Right lobe of liver (tissue), 6 donors: ENCODE measurements around the gene ATP2B3. TPM values are rescaled to one million over a fixed set of nuclear protein-coding genes. Genes with fewer than 3 reads are reported as not detected.

Experiments
- ATAC-seq, 4 donors: fragments of 200-7000 bp; cut with Tn5 transposase; one replicate each; pipeline ENCODE4 v1.9.1; 2020; ENCODE audit warnings: mild to moderate bottlenecking in 4 of 4, moderate library complexity in 4 of 4
- DNase-seq, 3 donors: peaks; one replicate each; pipeline ENCODE4 v3.0.0-alpha.2; 2020
- H3K27ac ChIP-seq, 3 donors: fragments of 200-600 bp; one replicate each; pipeline ENCODE4 v1.8.0; 2022
- H3K27me3 ChIP-seq, 2 donors: fragments of 200-600 bp; one replicate each; pipeline ENCODE4 v1.8.0; 2022
- H3K36me3 ChIP-seq, 4 donors: fragments of 200-600 bp; sonication (generic) in 1 of 4; one replicate each; pipeline versions ENCODE4 v1.5.1 to v1.8.0; 2017 to 2022; ENCODE audit warnings: control low read depth in 1 of 4
- H3K4me1 ChIP-seq, 4 donors: fragments of 200-600 bp; sonication (generic) in 1 of 4; one replicate each; pipeline versions ENCODE4 v1.5.1 to v1.8.0; 2017 to 2022; ENCODE audit warnings: control low read depth in 1 of 4
- H3K4me3 ChIP-seq, 3 donors: fragments of 200-600 bp; one replicate each; pipeline ENCODE4 v1.8.0; 2022
- H3K9me3 ChIP-seq, 4 donors: fragments of 200-600 bp; sonication (generic) in 1 of 4; one replicate each; pipeline versions ENCODE4 v1.5.1 to v1.8.0; 2017 to 2022; ENCODE audit warnings: control low read depth in 1 of 4
- POLR2A ChIP-seq: fragments of 450-650 bp; IDR thresholded peaks from one replicate; pipeline ENCODE4 v1.6.1; 2017; ENCODE audit warnings: antibody characterized with exemption, mild to moderate bottlenecking
- WGBS: methylation state at CpG from one replicate; pipeline ENCODE4 v1.1.6; 2018; ENCODE audit warnings: low coverage, low lambda C conversion rate; ENCODE audit not compliant: insufficient coverage; ENCODE audit errors: missing lambda C conversion rate; 5-methylcytosine and 5-hydroxymethylcytosine counted together
- intact Hi-C, 2 donors: fragments of 100-400 bp; cut with DNase I; formaldehyde crosslinking; loops; one replicate each; pipeline versions ENCODE4 v1.11.2 to v1.14.1; 2022
- total RNA-seq, 6 experiments: library from RNA; depleted of rRNA in 2 of 6; stranded (reverse); fragments of >200 nt in 2 of 6; fragmentation: NEBNext Ultra II Directional in 3 of 6; extraction: Animal tissue kit (Norgen Biotek cat#: 25700) in 3 of 6; gene quantifications; one replicate each; pipeline versions ENCODE4 v1.1.0 to v1.2.4, GENCODE V29; 2016 to 2023
- TF ChIP-seq, protein P1 (sequence below), 4 donors: fragments of 200-600 bp in 3 of 4; fragments of 450-650 bp in 1 of 4; IDR thresholded peaks; one replicate each; pipeline versions ENCODE4 v1.5.1 to v1.8.0; 2016 to 2022; ENCODE audit warnings: antibody characterized with exemption in 4 of 4, mild to moderate bottlenecking in 2 of 4
- donor health status: DM: no; HTN: yes; CAD: no.
- donor health status: DM: no; HTN: no; CAD: no.
- donor health status: DM: no; HTN: no; CAD: no.
- donor health status: DM: no; HTN: yes; CAD: no.
- donor health status: DM: no; HTN: yes; CAD: no.

ATP2B3 gene
- total RNA-seq, 6 experiments from 2014 or later: 0.07 TPM; not detected in 5

DNA sequence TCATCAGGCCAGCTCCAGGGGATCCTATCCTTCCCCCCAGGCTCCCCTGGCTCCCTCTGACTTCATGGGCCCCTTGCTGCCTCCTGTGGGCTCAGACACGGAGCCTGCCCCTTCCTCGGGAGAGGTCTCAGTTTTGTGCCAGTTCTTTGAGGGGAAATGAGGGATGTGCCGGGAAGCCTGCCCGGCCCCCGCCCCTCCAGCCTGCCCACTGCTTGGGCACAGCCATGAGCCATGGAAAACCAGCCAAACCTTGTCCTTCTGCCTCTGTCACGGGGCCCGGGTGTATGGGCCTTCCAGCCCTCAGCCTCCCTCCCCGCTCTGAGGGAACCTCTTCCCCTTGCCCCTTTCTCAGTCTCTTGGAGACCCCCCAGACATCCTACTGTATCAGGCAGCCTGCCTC is 15.9 kb upstream of the ATP2B3 start:
- Histone ChIP-seq H3K4me3 (no peak overlapping the region), H3K9me3 (no peaks in the 10 kb centered on the region), H3K36me3 (no peaks in the 10 kb centered on the region), H3K27me3 (no peaks in the 10 kb centered on the region), H3K27ac (no peak overlapping the region), H3K4me1 (no peaks in the 10 kb centered on the region)
- WGBS: no CpG with 5 or more reads among the region's 8 CpGs
- intact Hi-C loops: no loop called here
- no peak for DNase-seq
- TF ChIP-seq POLR2A: no peak
- no peak for ATAC-seq

DNA sequence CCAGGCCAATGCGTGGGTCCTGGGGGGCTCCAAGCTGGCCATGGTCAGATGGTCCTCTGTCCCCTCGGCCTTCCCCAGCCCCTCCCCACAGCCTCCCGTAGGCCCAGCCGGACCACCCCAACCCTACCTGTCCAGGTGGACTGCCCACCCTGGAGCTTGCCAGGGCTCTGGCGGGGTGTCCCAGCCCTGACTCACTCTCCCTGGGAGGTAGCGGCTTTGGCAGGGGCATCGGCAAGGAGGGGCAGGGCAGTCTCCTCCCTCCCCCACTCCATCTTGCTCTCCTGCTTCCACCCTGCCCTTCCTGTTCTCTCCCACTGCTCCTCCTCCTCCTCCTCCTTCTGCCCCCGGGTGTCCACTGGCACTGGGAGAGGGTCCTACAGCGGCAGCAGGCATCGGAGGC is 15.3 kb upstream of the ATP2B3 start:
- H3K27ac ChIP-seq: no peak overlapping the region
- no peak for TF ChIP-seq POLR2A
- H3K36me3 ChIP-seq: no peaks in the 10 kb centered on the region
- WGBS: 31% methylated on average over 2 of the region's 10 CpGs
- no peaks in the 10 kb centered on the region for H3K4me1 ChIP-seq
- ATAC-seq: no peak
- no peak for DNase-seq
- H3K4me3 ChIP-seq: no peak overlapping the region
- no peaks in the 10 kb centered on the region for H3K9me3 ChIP-seq
- no peaks in the 10 kb centered on the region for H3K27me3 ChIP-seq
- intact Hi-C loops: no loop called here

DNA sequence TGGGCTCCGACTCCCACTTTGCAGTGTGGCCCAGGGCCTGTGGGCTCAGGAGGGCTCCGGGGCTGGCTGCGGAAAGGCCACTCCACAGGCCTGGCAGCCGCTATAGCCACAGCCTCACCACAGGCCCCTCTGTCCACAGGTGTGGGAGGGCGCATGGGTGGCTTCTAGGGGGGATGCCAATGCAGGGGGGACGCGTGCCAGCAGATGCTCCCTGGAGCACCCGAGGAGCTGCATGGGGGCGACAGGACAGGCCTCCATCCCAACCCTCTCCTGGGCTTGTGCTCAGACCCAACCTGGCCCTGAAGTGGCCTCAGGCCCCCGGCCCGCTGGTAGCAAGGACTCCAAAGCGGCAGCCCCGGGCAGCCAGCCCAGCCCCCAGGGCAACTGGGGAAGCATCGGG is 14.6 kb upstream of the ATP2B3 start:
- Histone ChIP-seq H3K27me3 (no peaks in the 10 kb centered on the region), H3K9me3 (no peaks in the 10 kb centered on the region), H3K36me3 (no peaks in the 10 kb centered on the region), H3K27ac (no peak overlapping the region), H3K4me3 (no peak overlapping the region), H3K4me1 (no peaks in the 10 kb centered on the region)
- ATAC-seq (no peak), DNase-seq (no peak)
- 100% methylated on average over 1 of the region's 14 CpGs for WGBS
- TF ChIP-seq, protein P1, sequence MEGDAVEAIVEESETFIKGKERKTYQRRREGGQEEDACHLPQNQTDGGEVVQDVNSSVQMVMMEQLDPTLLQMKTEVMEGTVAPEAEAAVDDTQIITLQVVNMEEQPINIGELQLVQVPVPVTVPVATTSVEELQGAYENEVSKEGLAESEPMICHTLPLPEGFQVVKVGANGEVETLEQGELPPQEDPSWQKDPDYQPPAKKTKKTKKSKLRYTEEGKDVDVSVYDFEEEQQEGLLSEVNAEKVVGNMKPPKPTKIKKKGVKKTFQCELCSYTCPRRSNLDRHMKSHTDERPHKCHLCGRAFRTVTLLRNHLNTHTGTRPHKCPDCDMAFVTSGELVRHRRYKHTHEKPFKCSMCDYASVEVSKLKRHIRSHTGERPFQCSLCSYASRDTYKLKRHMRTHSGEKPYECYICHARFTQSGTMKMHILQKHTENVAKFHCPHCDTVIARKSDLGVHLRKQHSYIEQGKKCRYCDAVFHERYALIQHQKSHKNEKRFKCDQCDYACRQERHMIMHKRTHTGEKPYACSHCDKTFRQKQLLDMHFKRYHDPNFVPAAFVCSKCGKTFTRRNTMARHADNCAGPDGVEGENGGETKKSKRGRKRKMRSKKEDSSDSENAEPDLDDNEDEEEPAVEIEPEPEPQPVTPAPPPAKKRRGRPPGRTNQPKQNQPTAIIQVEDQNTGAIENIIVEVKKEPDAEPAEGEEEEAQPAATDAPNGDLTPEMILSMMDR (IDR thresholded peaks at IDR 0.05): no peak
- TF ChIP-seq POLR2A: no peak
- intact Hi-C loops: no loop called here

GRCh38 chrX:153504445-153505016 is 12.9 kb upstream of the ATP2B3 start:
- intact Hi-C loops: loop anchor here in 1 of 2 donors (5.0 kb wide), 1 partner anchor 42 kb away; no protein-coding TSS in a partner anchor
- WGBS: 40% methylated on average over 1 of the region's 26 CpGs
- no peaks in the 10 kb centered on the region for H3K4me1 ChIP-seq
- ATAC-seq: no peak
- H3K27ac ChIP-seq: no peak overlapping the region
- no peak for DNase-seq
- TF ChIP-seq, protein P1 (IDR thresholded peaks at IDR 0.05): no peak
- no peak for TF ChIP-seq POLR2A
- no peak overlapping the region for H3K4me3 ChIP-seq
- H3K9me3 ChIP-seq: no peaks in the 10 kb centered on the region
- no peaks in the 10 kb centered on the region for H3K36me3 ChIP-seq
- H3K27me3 ChIP-seq: no peaks in the 10 kb centered on the region

GRCh38 chrX:153505361-153505760 is 12.1 kb upstream of the ATP2B3 start:
- no peak for DNase-seq
- ATAC-seq: no peak
- Histone ChIP-seq H3K36me3 (no peaks in the 10 kb centered on the region), H3K27me3 (no peaks in the 10 kb centered on the region), H3K4me1 (no peaks in the 10 kb centered on the region), H3K27ac (no peak overlapping the region), H3K4me3 (no peak overlapping the region), H3K9me3 (no peaks in the 10 kb centered on the region)
- intact Hi-C loops: loop anchor here in 1 of 2 donors (5.0 kb wide), 1 partner anchor 43 kb away; no protein-coding TSS in a partner anchor
- WGBS: 78% methylated on average over 7 of the region's 18 CpGs
- no peak for TF ChIP-seq POLR2A
- TF ChIP-seq, protein P1 (IDR thresholded peaks at IDR 0.05): no peak
